GM18858 (cell line): Measurements from ENCODE around the gene IGDCC3.

Experiments
- ATAC-seq: cut with Tn5 transposase; IDR thresholded peaks from one replicate; pipeline ENCODE4 v1.9.1; 2021; ENCODE audit not compliant: unreplicated experiment

The IGDCC3 gene

GRCh38 chr15:65300924-65301441 is 76.8 kb downstream of the IGDCC3 start:
- ATAC-seq: no peak

GRCh38 chr15:65298731-65299130 is 79.1 kb downstream of the IGDCC3 start:
- ATAC-seq: no peak

- no peak for ATAC-seq
Measured at GRCh38 chr15:65292938-65293518, 84.8 kb downstream of the IGDCC3 start.

- no peak for ATAC-seq
Measured at GRCh38 chr15:65290228-65290627, 87.6 kb downstream of the IGDCC3 start.

GRCh38 chr15:65289261-65289854 is 88.4 kb downstream of the IGDCC3 start:
- no peak for ATAC-seq

- no peak for ATAC-seq
Measured at GRCh38 chr15:65287520-65287855, 90.3 kb downstream of the IGDCC3 start.

- peak; percentile 89 for ATAC-seq
Measured at GRCh38 chr15:65286704-65287519, 90.9 kb downstream of the IGDCC3 start, which contains the start of gene PARP16. Gene PARP16 (minus strand): TSS chr15:65286883. CDS start chr15:65286426, 457 bp downstream.

GRCh38 chr15:65286069-65286703 is 91.6 kb downstream of the IGDCC3 start:
- no peak for ATAC-seq

GRCh38 chr15:65285291-65286068 is 92.3 kb downstream of the IGDCC3 start:
- no peak for ATAC-seq

GRCh38 chr15:65278480-65278879 is 99.3 kb downstream of the IGDCC3 start:
- ATAC-seq: no peak
